PFSK-1 (cell line): ENCODE data around the gene ANKS1B.

Experiments used
- FOXP2 ChIP-seq: optimal IDR thresholded peaks from 2 replicates; pipeline ENCODE3; 2011; ENCODE audit warnings: borderline replicate concordance, control low read depth, inconsistent platforms; ENCODE audit not compliant: insufficient read depth; ENCODE audit errors: extremely low read length, extremely low read depth
- POLR2AphosphoS5 ChIP-seq: IDR thresholded peaks from 2 replicates; pipeline ENCODE4 v1.6.1; 2012; ENCODE audit warnings: low read depth, mild to moderate bottlenecking, control low read depth, low read length, moderate library complexity
- REST ChIP-seq, 2 experiments: IDR thresholded peaks; 2 replicates each; pipeline versions ENCODE4 v1.6.1 to v1.8.0; 2011 to 2012; ENCODE audit warnings: low read depth in 2 of 2, low read length in 2 of 2, control low read depth in 1 of 2, inconsistent platforms in 1 of 2, mild to moderate bottlenecking in 1 of 2, moderate library complexity in 1 of 2; ENCODE audit not compliant: insufficient read depth in 1 of 2
- SIN3A ChIP-seq: IDR thresholded peaks from 2 replicates; pipeline ENCODE4 v1.6.1; 2012; ENCODE audit warnings: mild to moderate bottlenecking, low read length, moderate library complexity, borderline replicate concordance; ENCODE audit not compliant: insufficient read depth
- TAF1 ChIP-seq: IDR thresholded peaks from 2 replicates; pipeline ENCODE4 v1.6.1; 2012; ENCODE audit warnings: low read length, control low read depth, borderline replicate concordance; ENCODE audit not compliant: insufficient read depth

Gene ANKS1B

GRCh38 chr12:99658671-99659349, 325.9 kb downstream of the ANKS1B start:
- TF ChIP-seq REST (IDR thresholded peaks at IDR 0.05; ENCODE audit: insufficient read depth in 1 of 2, low read depth in 2 of 2, low read length in 2 of 2) (no peak), SIN3A (no peak), FOXP2 (no peak), POLR2AphosphoS5 (no peak), TAF1 (no peak)

- TF ChIP-seq TAF1 (no peak), REST (IDR thresholded peaks at IDR 0.05; ENCODE audit: insufficient read depth in 1 of 2, low read depth in 2 of 2, low read length in 2 of 2) (no peak), FOXP2 (no peak), POLR2AphosphoS5 (no peak), SIN3A (no peak)
These were observed 335.2 kb downstream of the ANKS1B start for GRCh38 chr12:99649551-99649950.

GRCh38 chr12:99648183-99648582, 336.6 kb downstream of the ANKS1B start:
- TF ChIP-seq SIN3A: no peak
- no peak for TF ChIP-seq REST (IDR thresholded peaks at IDR 0.05; ENCODE audit: insufficient read depth in 1 of 2, low read depth in 2 of 2, low read length in 2 of 2)
- TF ChIP-seq FOXP2: no peak
- TF ChIP-seq POLR2AphosphoS5: no peak
- no peak for TF ChIP-seq TAF1

GRCh38 chr12:99647453-99647852, 337.3 kb downstream of the ANKS1B start, which contains the start of gene GARIN6:
Gene GARIN6 (plus strand): TSS chr12:99647753. CDS start chr12:99648175, 422 bp downstream.
- no peak for TF ChIP-seq SIN3A
- TF ChIP-seq REST (IDR thresholded peaks at IDR 0.05; ENCODE audit: insufficient read depth in 1 of 2, low read depth in 2 of 2, low read length in 2 of 2): no peak
- no peak for TF ChIP-seq POLR2AphosphoS5

GRCh38 chr12:99644629-99645028, 340.1 kb downstream of the ANKS1B start:
- TF ChIP-seq SIN3A: no peak
- no peak for TF ChIP-seq FOXP2
- TF ChIP-seq TAF1: no peak
- TF ChIP-seq REST (IDR thresholded peaks at IDR 0.05; ENCODE audit: insufficient read depth in 1 of 2, low read depth in 2 of 2, low read length in 2 of 2): no peak
- no peak for TF ChIP-seq POLR2AphosphoS5
